ENCODE measurements around the gene MRPL45.
A peak's percentile ranks its signal among the peaks of the same experiment; 100 is the strongest.
"Not testable (repeated sequence)": the region's sequence is repeated elsewhere in the genome, so short reads cannot be mapped to it uniquely, and the experiment has no call there.

Gene MRPL45

GRCh38 chr17:38296834-38297517 lies at the start of gene MRPL45:
Gene MRPL45, plus strand, starts transcription at chr17:38297168. Its CDS starts 16 bp downstream, at chr17:38297184.
- DNase-seq = peak; percentile 96

DNA sequence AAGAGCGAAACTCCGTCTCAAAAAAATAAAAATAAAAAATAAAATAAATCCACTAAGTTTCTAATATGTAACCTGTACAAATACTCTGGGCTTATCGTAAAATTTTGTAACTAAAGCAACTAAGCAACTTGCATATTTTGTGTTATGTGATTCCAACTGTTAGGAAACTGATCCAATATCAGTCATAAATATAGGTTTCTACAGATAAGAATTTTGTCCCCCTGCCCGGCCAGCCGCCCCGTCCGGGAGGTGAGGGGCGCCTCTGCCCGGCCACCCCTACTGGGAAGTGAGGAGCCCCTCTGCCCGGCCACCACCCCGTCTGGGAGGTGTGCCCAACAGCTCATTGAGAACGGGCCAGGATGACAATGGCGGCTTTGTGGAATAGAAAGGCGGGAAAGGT lies 43.8 kb upstream of the MRPL45 start:
- DNase-seq = not testable (repeated sequence)

GRCh38 chr17:38254357-38254756 lies 42.6 kb upstream of the MRPL45 start:
- not testable (repeated sequence) for DNase-seq

- DNase-seq = peak; percentile 61
Observed at GRCh38 chr17:38257013-38257621, 39.9 kb upstream of the MRPL45 start.

DNA sequence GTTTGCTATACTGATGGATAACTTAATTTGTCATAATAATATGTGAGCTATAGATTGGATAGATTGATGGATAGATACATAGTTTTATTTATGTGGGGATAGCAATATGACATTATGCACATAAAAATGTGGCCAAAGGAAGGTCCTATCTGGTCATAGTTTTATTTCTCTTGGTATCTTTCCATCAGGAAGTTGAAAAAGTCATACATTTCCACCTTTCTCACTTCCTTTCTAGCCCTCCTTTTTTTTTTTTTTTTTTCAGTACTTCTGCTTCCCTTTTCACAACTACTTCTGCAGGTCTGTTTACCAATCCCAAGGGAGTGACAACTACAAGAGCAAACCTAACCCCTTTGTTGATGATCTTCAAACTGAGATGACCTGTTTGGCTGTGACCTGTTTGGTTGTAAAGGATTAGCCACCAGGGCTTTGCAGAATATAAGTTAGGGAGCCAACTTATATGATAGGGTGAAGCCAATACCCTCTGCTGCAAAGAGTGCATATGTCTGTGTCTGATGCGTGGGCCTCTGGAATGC lies 30.9 kb upstream of the MRPL45 start:
- peak; percentile 32 for DNase-seq

GRCh38 chr17:38266571-38266970 lies 30.4 kb upstream of the MRPL45 start:
- not testable (repeated sequence) for DNase-seq

DNA sequence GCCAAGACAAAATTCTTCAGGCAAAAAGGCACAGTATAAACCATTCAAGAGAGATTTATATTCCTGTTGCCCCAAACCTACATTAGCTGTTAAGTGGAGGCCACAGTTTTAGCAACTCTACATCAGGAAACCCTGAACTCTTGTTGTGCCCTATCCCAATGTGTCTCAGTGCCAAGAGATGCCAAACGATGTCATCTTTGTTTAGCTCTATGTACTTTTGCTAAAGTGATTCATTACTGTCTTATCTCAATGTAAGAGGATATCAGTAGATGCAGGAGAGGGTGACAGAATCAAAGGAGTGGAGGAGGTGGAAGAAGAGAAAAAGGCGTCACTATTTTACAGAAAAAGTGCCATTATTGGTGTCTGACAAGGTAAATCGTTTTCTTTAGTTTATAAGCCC lies 28.8 kb upstream of the MRPL45 start:
- DNase-seq = not testable (repeated sequence)

DNA sequence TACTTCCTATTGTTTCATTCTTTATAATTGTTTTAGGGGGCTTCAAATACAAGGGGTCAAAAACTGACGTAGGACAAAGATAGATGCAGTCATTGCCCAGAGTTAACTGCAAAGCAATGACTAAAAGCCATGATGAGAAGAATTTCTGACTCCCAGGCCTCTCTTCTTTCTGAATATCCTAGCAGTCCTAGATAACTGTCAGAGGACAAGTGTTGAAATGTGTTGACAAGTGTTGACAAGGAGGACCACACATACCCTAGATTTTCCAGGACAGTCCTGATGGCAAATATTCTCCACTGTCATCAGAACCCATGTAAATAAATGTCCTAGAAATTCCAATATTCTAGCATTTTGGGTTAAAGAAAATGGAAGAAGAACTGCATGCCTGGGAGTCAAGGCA lies 27.9 kb upstream of the MRPL45 start:
- not testable (repeated sequence) for DNase-seq

DNA sequence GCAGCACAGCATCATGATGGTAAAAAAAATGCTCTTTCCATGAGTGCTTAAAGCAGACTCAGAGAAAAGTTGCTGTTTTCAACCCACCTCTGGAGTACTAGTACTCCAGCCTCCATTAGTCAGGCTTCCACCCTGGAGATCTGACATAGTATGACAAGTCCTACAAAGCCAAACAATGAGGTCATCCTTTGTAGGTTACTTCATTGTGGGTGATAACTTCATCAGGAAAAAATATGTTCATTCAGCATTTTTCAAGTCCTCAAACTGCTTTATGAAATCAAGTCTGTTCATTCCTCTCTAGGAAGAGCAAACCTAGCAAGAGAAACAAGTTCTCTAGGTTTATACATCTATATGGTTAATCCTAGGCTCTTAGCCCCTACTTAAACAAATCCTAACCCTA lies 27.4 kb upstream of the MRPL45 start:
- DNase-seq = not testable (repeated sequence)

DNA sequence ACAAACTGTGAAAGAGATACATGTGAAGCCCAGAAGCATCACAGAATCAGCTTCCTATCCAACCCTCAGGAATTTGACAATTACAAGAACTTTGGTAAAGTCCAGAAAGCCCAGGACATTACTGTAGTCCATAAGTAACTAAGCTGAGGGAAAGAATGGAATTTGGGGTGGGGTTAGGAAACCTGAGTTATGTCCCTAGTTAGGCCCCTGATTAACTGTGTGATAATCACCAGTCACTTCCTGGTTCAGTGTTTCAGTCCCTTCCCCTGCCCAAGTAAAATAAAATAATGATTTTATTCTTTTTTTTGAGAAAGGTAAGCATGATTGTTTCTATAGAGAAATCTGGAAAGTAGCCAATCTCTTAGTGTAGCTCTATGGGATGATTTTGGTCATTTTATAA lies 11.0 kb upstream of the MRPL45 start:
- DNase-seq = not testable (repeated sequence)

DNA sequence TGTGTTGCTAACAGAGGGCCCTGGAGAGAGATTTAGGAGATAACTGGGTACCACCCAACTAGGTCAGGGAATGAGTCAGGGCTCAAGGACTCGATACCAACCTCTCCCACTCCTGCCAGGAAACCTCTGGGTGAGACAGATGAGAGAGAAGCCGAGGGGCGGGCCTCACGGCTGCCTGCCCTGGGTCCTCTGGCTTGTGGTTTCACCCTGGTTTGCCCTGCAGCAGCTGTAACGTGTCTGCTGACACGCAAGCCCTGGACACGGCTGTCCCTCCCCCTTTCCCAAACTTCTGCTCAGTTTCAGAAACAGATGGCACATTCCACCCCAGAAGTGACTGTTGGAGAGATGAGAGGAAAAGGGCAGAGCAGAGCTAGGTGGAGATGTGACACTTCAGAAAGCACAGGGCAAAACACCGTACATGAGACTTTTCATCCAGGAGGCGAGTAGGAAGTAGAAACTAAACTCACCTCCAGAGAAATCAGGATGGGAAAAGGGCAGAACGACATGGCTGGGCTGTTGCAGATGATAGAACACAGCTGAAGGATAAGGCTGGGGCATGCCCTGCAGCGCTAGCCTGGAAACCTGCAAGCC lies 10.4 kb upstream of the MRPL45 start:
- DNase-seq = peak; percentile 64

DNA sequence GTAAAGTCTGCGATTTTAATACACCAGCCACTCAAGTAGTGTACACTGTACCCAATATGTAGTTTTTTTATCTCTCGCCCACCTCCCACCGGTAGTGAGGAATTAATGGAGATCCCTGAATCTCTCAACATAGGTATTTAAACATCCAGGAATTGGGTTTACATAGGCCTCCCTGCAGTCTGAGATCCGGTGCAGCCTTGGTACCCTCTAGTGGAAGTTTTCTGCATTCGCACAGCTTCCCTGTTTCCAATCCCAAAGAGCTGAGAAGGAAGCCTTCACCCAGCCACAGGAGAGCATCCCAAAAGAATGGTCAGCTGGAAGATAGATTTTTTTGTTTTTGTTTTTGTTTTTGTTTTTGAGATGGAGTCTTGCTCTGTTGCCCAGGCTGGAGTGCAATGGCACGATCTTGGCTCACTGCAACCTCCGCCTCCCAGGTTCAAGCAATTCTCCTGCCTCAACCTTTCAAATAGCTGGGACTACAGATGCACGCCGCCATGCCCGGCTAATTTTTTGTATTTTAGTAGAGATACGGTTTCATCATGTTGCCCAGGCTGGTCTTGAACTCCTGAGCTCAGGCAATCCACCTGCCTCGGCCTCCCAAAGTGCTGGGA lies 8.6 kb upstream of the MRPL45 start:
- DNase-seq = peak; percentile 27

DNA sequence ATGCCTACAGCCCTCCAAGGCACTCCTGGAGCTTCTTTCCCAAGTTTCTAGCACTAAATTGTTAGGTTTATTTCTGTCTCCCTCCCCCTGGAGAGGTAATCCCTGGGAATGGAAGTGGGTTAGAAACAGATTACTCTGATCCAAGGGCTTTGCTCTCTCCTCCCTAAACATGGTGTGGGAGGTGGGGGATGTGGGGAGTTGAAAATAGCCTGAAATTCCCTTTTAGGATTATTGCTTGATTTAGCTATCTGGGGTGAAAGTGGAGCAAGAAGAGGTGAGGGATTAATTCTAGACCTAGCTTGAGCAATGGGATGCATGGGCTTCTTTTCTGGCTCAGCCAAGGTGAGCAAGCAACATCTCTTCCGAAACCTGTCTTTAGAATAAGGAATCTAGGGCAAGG lies 7.2 kb upstream of the MRPL45 start:
- DNase-seq = not testable (repeated sequence)

GRCh38 chr17:38295602-38296365 lies 1.2 kb upstream of the MRPL45 start:
- DNase-seq = not testable (repeated sequence)

- DNase-seq = no peak
Observed at GRCh38 chr17:38315497-38315896, 18.5 kb downstream of the MRPL45 start.

DNA sequence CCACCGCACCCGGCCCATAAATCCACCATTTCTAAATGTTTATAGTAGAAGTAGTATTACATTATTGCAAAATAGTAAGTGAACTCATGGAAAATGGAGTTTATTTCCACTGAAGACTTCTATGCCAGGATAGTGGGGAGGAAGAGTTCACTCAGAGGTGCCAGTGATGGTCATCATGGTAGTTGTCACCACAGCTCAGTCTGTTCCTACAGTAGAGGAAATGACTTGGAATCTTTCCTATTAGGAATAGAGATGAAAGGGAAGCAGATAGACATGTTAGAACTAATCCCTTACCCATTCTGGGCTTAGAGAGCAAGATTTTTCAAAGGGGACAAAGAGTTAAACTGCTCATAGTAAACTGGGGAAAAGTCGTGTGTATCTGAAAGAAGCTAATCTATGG lies 20.1 kb downstream of the MRPL45 start:
- DNase-seq = no peak

GRCh38 chr17:38320482-38320881 lies 23.5 kb downstream of the MRPL45 start:
- DNase-seq = peak; percentile 78

DNA sequence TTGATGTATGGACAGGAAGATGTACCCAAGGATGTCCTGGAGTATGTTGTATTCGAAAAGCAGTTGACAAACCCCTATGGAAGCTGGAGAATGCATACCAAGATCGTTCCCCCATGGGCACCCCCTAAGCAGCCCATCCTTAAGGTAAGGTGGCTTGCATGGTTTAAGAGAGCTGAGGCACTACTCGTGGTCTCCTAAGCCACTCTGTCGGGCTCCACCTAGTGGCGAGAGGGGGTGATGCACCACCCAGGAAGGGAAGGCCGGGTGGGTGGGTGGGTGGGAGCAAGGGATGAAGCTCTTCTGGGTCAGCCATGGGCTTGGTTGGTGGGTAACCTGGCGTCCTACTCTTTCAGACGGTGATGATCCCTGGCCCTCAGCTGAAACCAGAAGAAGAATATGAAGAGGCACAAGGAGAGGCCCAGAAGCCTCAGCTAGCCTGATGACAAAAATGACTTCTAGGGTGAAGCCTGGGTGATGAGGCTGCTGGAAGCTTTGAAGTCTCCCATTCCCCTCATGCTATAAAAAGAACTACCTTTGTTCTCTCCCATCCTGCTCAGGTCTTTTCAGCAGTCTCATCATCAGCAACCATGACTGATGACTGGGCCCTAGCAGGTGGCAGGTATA lies 25.3 kb downstream of the MRPL45 start:
- peak; percentile 19 for DNase-seq

DNA sequence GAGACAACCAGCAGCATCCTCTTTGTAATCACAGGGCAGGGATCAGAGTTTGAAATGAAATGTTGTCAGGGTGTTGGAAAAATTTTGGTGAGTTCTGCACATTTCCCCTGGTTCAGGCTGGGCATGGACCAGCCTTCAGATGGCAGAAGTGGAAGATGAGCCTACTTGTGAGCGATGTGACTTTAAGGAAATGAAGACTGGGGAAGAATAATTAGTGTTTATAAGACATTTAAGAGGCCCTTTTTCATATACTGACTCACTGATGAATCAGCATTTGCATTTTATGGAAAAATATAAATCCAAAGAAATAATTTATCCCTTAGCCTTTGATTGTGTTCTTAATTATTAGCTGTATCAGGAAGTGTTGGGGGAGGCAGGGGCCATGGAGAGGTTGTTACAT lies 25.9 kb downstream of the MRPL45 start:
- DNase-seq = no peak

- no peak for DNase-seq
Observed at GRCh38 chr17:38324141-38324697, 27.3 kb downstream of the MRPL45 start.

DNA sequence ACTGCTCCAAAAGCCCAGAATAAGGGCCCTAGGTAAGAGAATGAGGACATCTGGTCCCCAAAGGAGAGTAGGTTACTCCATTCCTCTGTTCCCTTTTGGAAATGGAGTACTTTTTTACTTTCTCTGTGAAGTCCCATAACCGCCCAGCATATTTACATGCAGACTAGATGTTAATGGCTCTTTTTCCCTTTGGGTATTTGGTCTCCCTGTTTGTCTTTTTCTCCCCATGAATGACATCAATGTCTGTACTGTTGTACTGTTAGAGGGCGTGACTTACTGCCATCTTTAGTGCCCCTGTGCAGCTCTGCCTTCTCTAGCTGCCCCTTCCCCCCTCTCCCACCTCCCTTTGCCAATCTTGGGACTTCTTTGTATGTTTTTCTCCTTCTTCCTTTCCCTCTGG lies 27.8 kb downstream of the MRPL45 start:
- DNase-seq = no peak

All from MV-4-11 (cell line).